ENCODE results near the gene N4BP2L2. TPM values are rescaled to one million over a fixed set of nuclear protein-coding genes. Genes with fewer than 3 reads are reported as not detected.

N4BP2L2 gene
- polyA plus RNA-seq, 1 donor from 2014 or later: 114 TPM

- Mint-ChIP-seq H3K27me3 (no peaks in the 10 kb centered on the region), H3K36me3 (peaks cover 29% of the 10 kb centered on the region), H3K27ac (no peak overlapping the region), H3K9me3 (peaks cover 7 to 20% (median 19%) of the 10 kb centered on the region in 3 donors), H3K4me3 (no peak overlapping the region), H3K4me1 (peaks cover 0 to 3% (median 0%) of the 10 kb centered on the region in 3 donors)
Measured at GRCh38 chr13:32456591-32456990, 82.0 kb downstream of the N4BP2L2 start.

GRCh38 chr13:32455594-32455903, 83.0 kb downstream of the N4BP2L2 start:
- Mint-ChIP-seq H3K9me3 (peaks cover 7 to 21% (median 20%) of the 10 kb centered on the region in 3 donors), H3K27ac (peak overlapping the region in 1 of 3 donors; percentile 67), H3K27me3 (no peaks in the 10 kb centered on the region), H3K4me1 (peaks cover 0 to 3% (median 0%) of the 10 kb centered on the region in 3 donors), H3K4me3 (no peak overlapping the region), H3K36me3 (peaks cover 22% of the 10 kb centered on the region)

GRCh38 chr13:32454886-32455593, 83.6 kb downstream of the N4BP2L2 start:
- H3K4me3 Mint-ChIP-seq: no peak overlapping the region
- peaks cover 0 to 3% (median 0%) of the 10 kb centered on the region in 3 donors for H3K4me1 Mint-ChIP-seq
- H3K36me3 Mint-ChIP-seq: peaks cover 21% of the 10 kb centered on the region
- peak overlapping the region in 1 of 3 donors; percentile 67 for H3K27ac Mint-ChIP-seq
- no peaks in the 10 kb centered on the region for H3K27me3 Mint-ChIP-seq
- H3K9me3 Mint-ChIP-seq: peaks cover 7 to 21% (median 20%) of the 10 kb centered on the region in 3 donors

- Mint-ChIP-seq H3K27ac (no peak overlapping the region), H3K9me3 (peaks cover 5 to 19% (median 17%) of the 10 kb centered on the region in 3 donors)
Measured at GRCh38 chr13:32453981-32454380, 84.6 kb downstream of the N4BP2L2 start.

GRCh38 chr13:32448972-32449371, 89.6 kb downstream of the N4BP2L2 start:
- Mint-ChIP-seq H3K4me3 (no peak overlapping the region), H3K27ac (no peak overlapping the region), H3K36me3 (peaks cover 4% of the 10 kb centered on the region), H3K9me3 (peaks cover 0 to 2% (median 0%) of the 10 kb centered on the region in 3 donors), H3K4me1 (peaks cover 4 to 6% (median 5%) of the 10 kb centered on the region in 3 donors), H3K27me3 (no peaks in the 10 kb centered on the region)

More at GRCh38 chr13:32453981-32454380, 84.6 kb downstream of the N4BP2L2 start:
- Mint-ChIP-seq H3K27me3 (no peaks in the 10 kb centered on the region), H3K36me3 (peaks cover 11% of the 10 kb centered on the region), H3K4me3 (no peak overlapping the region), H3K4me1 (peaks cover 0 to 3% (median 0%) of the 10 kb centered on the region in 3 donors)

- peaks cover 0 to 2% (median 0%) of the 10 kb centered on the region in 3 donors for H3K9me3 Mint-ChIP-seq
- H3K36me3 Mint-ChIP-seq: peaks cover 3% of the 10 kb centered on the region
- H3K4me3 Mint-ChIP-seq: no peak overlapping the region
- H3K27me3 Mint-ChIP-seq: no peaks in the 10 kb centered on the region
- peak overlapping the region in 1 of 3 donors; percentile 37 for H3K27ac Mint-ChIP-seq
- peaks cover 12 to 14% (median 13%) of the 10 kb centered on the region in 3 donors for H3K4me1 Mint-ChIP-seq
Measured at GRCh38 chr13:32447894-32448623, 90.5 kb downstream of the N4BP2L2 start.

GRCh38 chr13:32446773-32447465, 91.7 kb downstream of the N4BP2L2 start:
- Mint-ChIP-seq H3K4me1 (peaks cover 14 to 17% (median 17%) of the 10 kb centered on the region in 3 donors), H3K4me3 (no peak overlapping the region), H3K9me3 (peaks cover 0 to 2% (median 0%) of the 10 kb centered on the region in 3 donors), H3K36me3 (peaks cover 2% of the 10 kb centered on the region), H3K27ac (no peak overlapping the region), H3K27me3 (no peaks in the 10 kb centered on the region)

GRCh38 chr13:32446220-32446619, 92.4 kb downstream of the N4BP2L2 start:
- Mint-ChIP-seq H3K36me3 (peaks cover 2% of the 10 kb centered on the region), H3K4me3 (no peak overlapping the region), H3K9me3 (peaks cover 0 to 2% (median 0%) of the 10 kb centered on the region in 3 donors), H3K4me1 (peaks cover 14 to 17% (median 17%) of the 10 kb centered on the region in 3 donors), H3K27me3 (no peaks in the 10 kb centered on the region), H3K27ac (no peak overlapping the region)

- Mint-ChIP-seq H3K4me1 (peaks cover 14 to 17% (median 17%) of the 10 kb centered on the region in 3 donors), H3K9me3 (no peaks in the 10 kb centered on the region), H3K27me3 (no peaks in the 10 kb centered on the region), H3K27ac (peak overlapping the region in 1 of 3 donors; percentile 25), H3K4me3 (no peak overlapping the region), H3K36me3 (peaks cover 2% of the 10 kb centered on the region)
Measured at GRCh38 chr13:32445461-32445860, 93.1 kb downstream of the N4BP2L2 start.

- Mint-ChIP-seq H3K27me3 (no peaks in the 10 kb centered on the region), H3K36me3 (peaks cover 2% of the 10 kb centered on the region), H3K9me3 (no peaks in the 10 kb centered on the region), H3K4me3 (peak overlapping the region in 3 of 4 donors; percentile 28 to 82 (median 63)), H3K27ac (peak overlapping the region in 2 of 3 donors; percentile 46 to 55), H3K4me1 (peaks cover 14 to 17% (median 17%) of the 10 kb centered on the region in 3 donors)
Measured at GRCh38 chr13:32443111-32443510, 95.5 kb downstream of the N4BP2L2 start.

GRCh38 chr13:32438871-32439270, 99.7 kb downstream of the N4BP2L2 start:
- Mint-ChIP-seq H3K4me1 (peaks cover 10 to 11% (median 11%) of the 10 kb centered on the region in 3 donors), H3K9me3 (no peaks in the 10 kb centered on the region), H3K36me3 (peaks cover 4% of the 10 kb centered on the region), H3K27me3 (no peaks in the 10 kb centered on the region), H3K27ac (no peak overlapping the region), H3K4me3 (no peak overlapping the region)

- Mint-ChIP-seq H3K36me3 (peaks cover 3% of the 10 kb centered on the region), H3K9me3 (no peaks in the 10 kb centered on the region), H3K4me1 (peaks cover 9 to 15% (median 11%) of the 10 kb centered on the region in 3 donors), H3K4me3 (no peak overlapping the region), H3K27me3 (no peaks in the 10 kb centered on the region), H3K27ac (no peak overlapping the region)
Measured at GRCh38 chr13:32432856-32433255, 105.7 kb downstream of the N4BP2L2 start.

GRCh38 chr13:32431361-32431760, 107.2 kb downstream of the N4BP2L2 start:
- Mint-ChIP-seq H3K27me3 (no peaks in the 10 kb centered on the region), H3K9me3 (no peaks in the 10 kb centered on the region), H3K4me1 (peaks cover 9 to 15% (median 11%) of the 10 kb centered on the region in 3 donors), H3K27ac (no peak overlapping the region), H3K4me3 (no peak overlapping the region), H3K36me3 (peaks cover 3% of the 10 kb centered on the region)

GRCh38 chr13:32430018-32430747, 108.4 kb downstream of the N4BP2L2 start:
- H3K4me1 Mint-ChIP-seq: peaks cover 17 to 24% (median 19%) of the 10 kb centered on the region in 3 donors
- no peaks in the 10 kb centered on the region for H3K36me3 Mint-ChIP-seq
- H3K27me3 Mint-ChIP-seq: no peaks in the 10 kb centered on the region
- H3K27ac Mint-ChIP-seq: peak overlapping the region in 1 of 3 donors; percentile 93
- no peaks in the 10 kb centered on the region for H3K9me3 Mint-ChIP-seq
- peak overlapping the region in 1 of 4 donors; percentile 17 for H3K4me3 Mint-ChIP-seq

All from IgD-negative memory B cell (primary cell).